K562 (cell line): ENCODE data around the gene TAPBPL. TPM values are rescaled to one million over a fixed set of nuclear protein-coding genes. Genes with fewer than 3 reads are reported as not detected.

Source experiments
- CREB1 ChIP-seq, 2 experiments: sonication (generic) in 1 of 2; formaldehyde crosslinking in 1 of 2; IDR thresholded peaks; 2 replicates each; pipeline versions ENCODE4 v1.6.1 to v1.8.0; 2012 to 2022; ENCODE audit warnings: inconsistent platforms in 1 of 2, mild to moderate bottlenecking in 1 of 2, missing genetic modification reagents in 1 of 2, moderate library complexity in 1 of 2
- EWSR1 ChIP-seq: fragments of 450-650 bp; IDR thresholded peaks from 2 replicates; pipeline ENCODE4 v1.6.1; 2018; ENCODE audit warnings: borderline replicate concordance, mild to moderate bottlenecking, low read depth, moderate library complexity; ENCODE audit not compliant: partially characterized antibody
- FIP1L1 ChIP-seq: fragments of 200-400 bp; formaldehyde crosslinking; IDR thresholded peaks from 2 replicates; pipeline ENCODE4 v1.6.1; 2018; ENCODE audit warnings: mild to moderate bottlenecking, low read depth, low read length; ENCODE audit not compliant: poor library complexity, severe bottlenecking
- NFYB ChIP-seq: IDR thresholded peaks from 2 replicates; pipeline ENCODE4 v1.6.1; 2011; ENCODE audit warnings: mild to moderate bottlenecking, moderate library complexity; ENCODE audit not compliant: insufficient read length; ENCODE audit errors: extremely low read depth
- POLR2A ChIP-seq: fragments of 450-650 bp; conservative IDR thresholded peaks from 2 replicates; pipeline ENCODE4 v1.6.1; 2016
- POLR2AphosphoS2 ChIP-seq: IDR thresholded peaks from 2 replicates; pipeline ENCODE4 v1.6.1; 2012; ENCODE audit warnings: low read length, improper control_type of control experiment
- POLR3A ChIP-seq: IDR thresholded peaks from 2 replicates; pipeline ENCODE4 v1.6.1; 2011; ENCODE audit warnings: borderline replicate concordance, mild to moderate bottlenecking, moderate library complexity; ENCODE audit not compliant: insufficient read length, insufficient read depth; ENCODE audit errors: extremely low read depth
- SNIP1 ChIP-seq: fragments of 450-650 bp; IDR thresholded peaks from 2 replicates; pipeline ENCODE4 v1.7.1; 2017; ENCODE audit warnings: low read depth, mild to moderate bottlenecking
- TCFL5 ChIP-seq: fragments of 250-450 bp; sonication (Bioruptor Pico); conservative IDR thresholded peaks from 2 replicates; pipeline ENCODE4 v1.6.1; 2021; ENCODE audit warnings: mild to moderate bottlenecking, moderate library complexity, matching md5 sums
- ZNF444 ChIP-seq: fragments of 250-450 bp; sonication (Bioruptor Pico); IDR thresholded peaks from 2 replicates; pipeline ENCODE4 v1.4.0; 2020; ENCODE audit warnings: mild to moderate bottlenecking, moderate library complexity
- ZNF778 ChIP-seq: fragments of 450-650 bp; formaldehyde crosslinking; IDR thresholded peaks from 2 replicates; pipeline ENCODE4 v1.4.0; 2020; ENCODE audit warnings: mild to moderate bottlenecking, moderate library complexity
- polyA plus RNA-seq, 8 experiments: library from polyadenylated mRNA; depleted of rRNA in 4 of 8; stranded (reverse) in 5 of 8; unstranded in 3 of 8; fragments of >200 nt; fragmentation: Nextera tagmentation in 2 of 8; fragmentation: Illumina TruSeq in 1 of 8; extraction: Ambion mirVana in 2 of 8; extraction: Trizol in 1 of 8; gene quantifications; 2 replicates each; pipeline versions ENCODE4 v1.2.1 to v1.2.3, GENCODE V29; 2011 to 2014; ENCODE audit warnings: inconsistent platforms in 1 of 8, missing spikeins in 1 of 8
- total RNA-seq, 7 experiments: library from RNA; depleted of rRNA in 6 of 7; stranded (reverse); fragments of >200 nt in 6 of 7; fragmentation: Illumina TruSeq in 2 of 7; extraction: Trizol in 2 of 7; gene quantifications; 2 replicates each; pipeline versions ENCODE4 v1.2.1 to v1.2.3, GENCODE V29; 2011 to 2021; ENCODE audit warnings: low replicate concordance in 1 of 7
- TF ChIP-seq, protein P1 (sequence below), 2 experiments: fragments of 150-350 bp in 1 of 2; IDR thresholded peaks; 2 replicates each; pipeline ENCODE4 v1.6.1; 2012 to 2016; ENCODE audit warnings: low read depth in 2 of 2, low read length in 2 of 2, mild to moderate bottlenecking in 1 of 2, moderate library complexity in 1 of 2
- TF ChIP-seq, protein P2 (sequence below), 3 experiments: fragments of 200-800 bp in 1 of 3; sonication (Bioruptor generic) in 1 of 3; sonication (generic) in 1 of 3; formaldehyde crosslinking in 1 of 3; IDR thresholded peaks; 2 replicates each; pipeline versions ENCODE4 v1.6.1 to v1.8.0; 2016 to 2022; ENCODE audit warnings: mild to moderate bottlenecking in 2 of 3, missing compliant biosample characterization in 2 of 3, missing genetic modification characterization in 2 of 3, missing genetic modification reagents in 1 of 3
- TF ChIP-seq, protein P3 (sequence below): fragments of 450-650 bp; IDR thresholded peaks from 2 replicates; pipeline ENCODE4 v1.6.1; 2016; ENCODE audit warnings: missing biosample characterization, missing genetic modification characterization
- TF ChIP-seq, protein P4 (sequence below): sonication (generic); formaldehyde crosslinking; IDR thresholded peaks from 2 replicates; pipeline ENCODE4 v1.9.0; 2022; ENCODE audit warnings: mild to moderate bottlenecking, missing genetic modification reagents
- TF ChIP-seq, protein P5 (sequence below): fragments of 450-650 bp; IDR thresholded peaks from 2 replicates; pipeline ENCODE4 v1.6.1; 2017; ENCODE audit warnings: antibody characterized with exemption, mild to moderate bottlenecking

The TAPBPL gene
- total and polyA plus RNA-seq, 9 of the 15 experiments (the other 6 are each of a cell fraction or from before 2014, with no cell fraction given) = 0.29 to 1.6 (median 0.45) TPM

DNA sequence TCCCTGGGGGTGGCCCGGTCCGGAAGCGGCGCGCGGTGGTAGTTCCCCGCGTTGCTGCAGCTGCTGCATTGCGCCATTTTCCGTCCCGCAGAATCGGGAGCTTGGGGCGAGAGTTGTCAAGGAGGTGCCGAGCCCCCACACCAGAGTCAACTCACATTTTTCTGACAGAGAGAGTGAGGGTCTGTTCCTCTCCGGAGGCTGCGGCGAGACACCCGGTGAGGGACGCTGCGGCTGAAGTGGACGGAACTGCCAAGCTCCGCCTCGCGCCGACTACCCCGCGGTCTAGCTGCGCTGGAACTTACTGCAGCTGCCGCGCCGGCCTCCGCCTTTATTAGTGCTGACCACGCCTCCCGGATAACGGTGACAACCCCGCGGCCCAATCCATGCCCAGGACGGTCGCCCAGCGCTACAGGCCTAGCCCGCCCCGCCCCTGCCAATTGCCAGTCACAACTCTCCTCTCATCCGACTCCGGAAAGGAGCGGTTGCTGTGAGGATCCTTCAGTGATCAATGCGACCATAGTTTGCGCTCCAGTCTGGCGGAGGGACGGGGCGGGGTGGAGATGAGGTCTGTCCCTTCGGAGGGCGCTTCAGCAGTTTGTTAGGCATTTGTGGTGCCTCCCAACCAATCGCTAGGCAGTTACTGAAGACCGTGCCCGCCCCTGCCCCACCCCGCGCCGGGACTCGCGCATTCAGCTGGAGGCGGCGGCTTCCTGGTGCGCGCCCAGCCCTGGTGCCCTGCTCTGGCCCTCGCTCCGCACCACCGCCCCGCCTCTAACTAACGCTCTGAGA lies 18.7 kb downstream of the TAPBPL start, which contains the start of gene VAMP1 (continued):
- TF ChIP-seq, protein P1, sequence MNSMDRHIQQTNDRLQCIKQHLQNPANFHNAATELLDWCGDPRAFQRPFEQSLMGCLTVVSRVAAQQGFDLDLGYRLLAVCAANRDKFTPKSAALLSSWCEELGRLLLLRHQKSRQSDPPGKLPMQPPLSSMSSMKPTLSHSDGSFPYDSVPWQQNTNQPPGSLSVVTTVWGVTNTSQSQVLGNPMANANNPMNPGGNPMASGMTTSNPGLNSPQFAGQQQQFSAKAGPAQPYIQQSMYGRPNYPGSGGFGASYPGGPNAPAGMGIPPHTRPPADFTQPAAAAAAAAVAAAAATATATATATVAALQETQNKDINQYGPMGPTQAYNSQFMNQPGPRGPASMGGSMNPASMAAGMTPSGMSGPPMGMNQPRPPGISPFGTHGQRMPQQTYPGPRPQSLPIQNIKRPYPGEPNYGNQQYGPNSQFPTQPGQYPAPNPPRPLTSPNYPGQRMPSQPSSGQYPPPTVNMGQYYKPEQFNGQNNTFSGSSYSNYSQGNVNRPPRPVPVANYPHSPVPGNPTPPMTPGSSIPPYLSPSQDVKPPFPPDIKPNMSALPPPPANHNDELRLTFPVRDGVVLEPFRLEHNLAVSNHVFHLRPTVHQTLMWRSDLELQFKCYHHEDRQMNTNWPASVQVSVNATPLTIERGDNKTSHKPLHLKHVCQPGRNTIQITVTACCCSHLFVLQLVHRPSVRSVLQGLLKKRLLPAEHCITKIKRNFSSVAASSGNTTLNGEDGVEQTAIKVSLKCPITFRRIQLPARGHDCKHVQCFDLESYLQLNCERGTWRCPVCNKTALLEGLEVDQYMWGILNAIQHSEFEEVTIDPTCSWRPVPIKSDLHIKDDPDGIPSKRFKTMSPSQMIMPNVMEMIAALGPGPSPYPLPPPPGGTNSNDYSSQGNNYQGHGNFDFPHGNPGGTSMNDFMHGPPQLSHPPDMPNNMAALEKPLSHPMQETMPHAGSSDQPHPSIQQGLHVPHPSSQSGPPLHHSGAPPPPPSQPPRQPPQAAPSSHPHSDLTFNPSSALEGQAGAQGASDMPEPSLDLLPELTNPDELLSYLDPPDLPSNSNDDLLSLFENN (IDR thresholded peaks at IDR 0.05; ENCODE audit: low read depth in 2 of 2, low read length in 2 of 2) = peak in 1 of 2 experiments; percentile 39; a peak in 1 of 4 replicates
- peak; percentile 38 for TF ChIP-seq NFYB
- TF ChIP-seq ZNF778 (CRISPR knock-in tag) = no peak
- TF ChIP-seq EWSR1 = no peak
- no peak for TF ChIP-seq TCFL5 (CRISPR knock-in tag)
- TF ChIP-seq POLR2AphosphoS2 = no peak
- TF ChIP-seq SNIP1 = no peak
- peak; percentile 75 for TF ChIP-seq FIP1L1
- TF ChIP-seq ZNF444 (CRISPR knock-in tag) = no peak
- TF ChIP-seq, protein P2, sequence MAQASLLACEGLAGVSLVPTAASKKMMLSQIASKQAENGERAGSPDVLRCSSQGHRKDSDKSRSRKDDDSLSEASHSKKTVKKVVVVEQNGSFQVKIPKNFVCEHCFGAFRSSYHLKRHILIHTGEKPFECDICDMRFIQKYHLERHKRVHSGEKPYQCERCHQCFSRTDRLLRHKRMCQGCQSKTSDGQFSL (CRISPR knock-in tag; IDR thresholded peaks at IDR 0.05) = no peak
- TF ChIP-seq, protein P2 (tag; IDR thresholded peaks at IDR 0.05) = no peak
- TF ChIP-seq POLR2A = peak; percentile 96
- TF ChIP-seq POLR3A = no peak
- no peak for TF ChIP-seq CREB1 (IDR thresholded peaks at IDR 0.05)
- 0 out of 2 replicates have a peak, but pooled peaks have one; percentile 34 for TF ChIP-seq CREB1 (CRISPR knock-in tag; IDR thresholded peaks at IDR 0.05)
- TF ChIP-seq, protein P3, sequence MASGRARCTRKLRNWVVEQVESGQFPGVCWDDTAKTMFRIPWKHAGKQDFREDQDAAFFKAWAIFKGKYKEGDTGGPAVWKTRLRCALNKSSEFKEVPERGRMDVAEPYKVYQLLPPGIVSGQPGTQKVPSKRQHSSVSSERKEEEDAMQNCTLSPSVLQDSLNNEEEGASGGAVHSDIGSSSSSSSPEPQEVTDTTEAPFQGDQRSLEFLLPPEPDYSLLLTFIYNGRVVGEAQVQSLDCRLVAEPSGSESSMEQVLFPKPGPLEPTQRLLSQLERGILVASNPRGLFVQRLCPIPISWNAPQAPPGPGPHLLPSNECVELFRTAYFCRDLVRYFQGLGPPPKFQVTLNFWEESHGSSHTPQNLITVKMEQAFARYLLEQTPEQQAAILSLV (tag) = no peak
- TF ChIP-seq, protein P4, sequence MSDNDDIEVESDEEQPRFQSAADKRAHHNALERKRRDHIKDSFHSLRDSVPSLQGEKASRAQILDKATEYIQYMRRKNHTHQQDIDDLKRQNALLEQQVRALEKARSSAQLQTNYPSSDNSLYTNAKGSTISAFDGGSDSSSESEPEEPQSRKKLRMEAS (CRISPR knock-in tag) = peak; percentile 58
- TF ChIP-seq, protein P5, sequence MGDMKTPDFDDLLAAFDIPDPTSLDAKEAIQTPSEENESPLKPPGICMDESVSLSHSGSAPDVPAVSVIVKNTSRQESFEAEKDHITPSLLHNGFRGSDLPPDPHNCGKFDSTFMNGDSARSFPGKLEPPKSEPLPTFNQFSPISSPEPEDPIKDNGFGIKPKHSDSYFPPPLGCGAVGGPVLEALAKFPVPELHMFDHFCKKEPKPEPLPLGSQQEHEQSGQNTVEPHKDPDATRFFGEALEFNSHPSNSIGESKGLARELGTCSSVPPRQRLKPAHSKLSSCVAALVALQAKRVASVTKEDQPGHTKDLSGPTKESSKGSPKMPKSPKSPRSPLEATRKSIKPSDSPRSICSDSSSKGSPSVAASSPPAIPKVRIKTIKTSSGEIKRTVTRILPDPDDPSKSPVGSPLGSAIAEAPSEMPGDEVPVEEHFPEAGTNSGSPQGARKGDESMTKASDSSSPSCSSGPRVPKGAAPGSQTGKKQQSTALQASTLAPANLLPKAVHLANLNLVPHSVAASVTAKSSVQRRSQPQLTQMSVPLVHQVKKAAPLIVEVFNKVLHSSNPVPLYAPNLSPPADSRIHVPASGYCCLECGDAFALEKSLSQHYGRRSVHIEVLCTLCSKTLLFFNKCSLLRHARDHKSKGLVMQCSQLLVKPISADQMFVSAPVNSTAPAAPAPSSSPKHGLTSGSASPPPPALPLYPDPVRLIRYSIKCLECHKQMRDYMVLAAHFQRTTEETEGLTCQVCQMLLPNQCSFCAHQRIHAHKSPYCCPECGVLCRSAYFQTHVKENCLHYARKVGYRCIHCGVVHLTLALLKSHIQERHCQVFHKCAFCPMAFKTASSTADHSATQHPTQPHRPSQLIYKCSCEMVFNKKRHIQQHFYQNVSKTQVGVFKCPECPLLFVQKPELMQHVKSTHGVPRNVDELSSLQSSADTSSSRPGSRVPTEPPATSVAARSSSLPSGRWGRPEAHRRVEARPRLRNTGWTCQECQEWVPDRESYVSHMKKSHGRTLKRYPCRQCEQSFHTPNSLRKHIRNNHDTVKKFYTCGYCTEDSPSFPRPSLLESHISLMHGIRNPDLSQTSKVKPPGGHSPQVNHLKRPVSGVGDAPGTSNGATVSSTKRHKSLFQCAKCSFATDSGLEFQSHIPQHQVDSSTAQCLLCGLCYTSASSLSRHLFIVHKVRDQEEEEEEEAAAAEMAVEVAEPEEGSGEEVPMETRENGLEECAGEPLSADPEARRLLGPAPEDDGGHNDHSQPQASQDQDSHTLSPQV = no peak
